GM19240 (cell line): ENCODE results near the gene ATP2C2.
"Not testable (repeated sequence)": the region's sequence is repeated elsewhere in the genome, so short reads cannot be mapped to it uniquely, and the experiment has no call there.

Experiments
- DNase-seq: peaks from one replicate; pipeline ENCODE4 v3.0.0; 2011; ENCODE audit warnings: low spot score; ENCODE audit not compliant: insufficient read length

Gene ATP2C2

DNA sequence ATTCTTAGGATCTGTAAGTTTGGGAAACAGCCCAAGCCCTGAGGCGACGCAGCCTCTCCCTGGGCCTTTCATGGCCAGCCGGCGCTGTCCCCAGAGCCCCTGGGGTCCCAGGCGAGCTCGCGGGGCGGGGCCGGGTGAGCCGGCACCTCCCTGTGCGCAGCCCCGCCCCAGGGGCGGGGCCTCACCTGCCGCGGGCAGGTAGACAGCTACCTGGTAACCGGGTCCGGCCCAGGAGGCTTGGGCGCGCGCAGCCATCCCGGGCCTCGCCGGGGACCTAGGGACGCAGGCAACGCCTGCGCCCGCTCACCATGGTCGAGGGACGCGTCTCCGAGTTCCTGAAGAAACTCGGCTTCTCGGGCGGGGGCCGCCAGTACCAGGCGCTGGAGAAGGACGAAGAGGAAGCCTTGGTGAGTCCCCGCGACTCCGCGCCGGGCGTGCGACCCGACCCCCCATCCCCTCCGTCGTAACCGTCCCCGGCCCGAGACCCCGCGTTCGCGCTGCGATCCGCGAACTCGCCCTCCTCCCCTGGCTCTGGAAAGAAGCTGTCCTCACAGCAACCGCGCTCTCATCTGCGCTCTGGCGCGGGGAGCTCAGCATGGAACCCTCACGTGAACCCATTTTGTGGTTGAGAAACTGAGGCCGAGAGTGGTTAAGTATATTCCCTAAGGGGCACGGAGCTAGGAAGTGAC, at the start of gene ATP2C2:
ATP2C2 (plus strand) TSS at position 231 of the 689 bp plus-strand sequence; CDS start at position 309, 78 bp downstream.
- DNase-seq = no peak

DNA sequence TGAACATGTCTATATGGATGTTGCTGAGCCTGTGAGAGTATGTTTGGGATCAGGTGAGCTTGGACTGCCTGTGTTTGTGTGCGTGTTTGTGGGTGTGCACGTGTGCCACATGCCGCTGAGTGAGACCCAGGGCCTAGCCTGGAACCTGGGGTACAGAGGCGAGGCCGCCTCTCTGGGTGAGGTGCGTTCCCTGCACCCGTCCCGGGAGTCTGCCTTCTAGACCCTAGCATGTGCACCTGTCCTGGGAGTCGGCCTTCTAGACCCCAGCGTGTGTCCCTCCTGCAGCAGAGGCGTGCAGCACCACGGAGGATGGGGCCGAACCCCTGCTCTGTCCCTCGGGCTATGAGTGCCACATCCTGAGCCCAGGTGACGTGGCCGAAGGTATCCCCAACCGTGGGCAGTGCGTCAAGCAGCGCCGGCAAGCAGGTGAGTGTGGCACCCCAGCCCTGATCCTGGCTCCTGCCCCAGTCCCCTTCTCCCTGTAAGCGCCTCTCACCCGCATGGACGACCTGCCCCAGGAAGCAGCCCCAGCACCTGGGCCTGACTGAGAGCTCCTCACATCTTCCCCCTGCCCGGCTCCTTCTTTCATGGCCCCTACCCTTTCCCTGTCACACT, 49.1 kb upstream of the ATP2C2 start:
- DNase-seq = no peak

DNA sequence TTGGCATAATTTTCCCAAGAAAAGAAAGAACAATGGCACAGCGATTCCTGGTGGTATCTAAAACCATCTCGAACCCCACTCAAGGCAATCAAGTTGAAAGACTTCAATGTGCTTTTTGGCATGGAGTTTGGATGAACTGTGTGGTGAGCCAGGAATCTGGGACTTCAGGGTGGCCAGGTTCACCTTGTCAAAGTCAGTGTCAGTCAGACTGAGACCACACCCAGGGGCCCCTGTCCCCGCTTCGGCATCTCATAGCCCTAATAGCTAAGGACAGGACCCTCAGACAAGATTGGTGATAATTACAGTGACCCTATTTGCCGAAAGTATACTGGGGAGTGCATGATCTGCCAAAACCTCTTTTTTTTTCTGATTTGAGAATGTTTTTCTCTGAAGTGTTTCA, 47.8 kb upstream of the ATP2C2 start:
- DNase-seq = no peak

- no peak for DNase-seq
Observed at GRCh38 chr16:84321932-84322331, 46.4 kb upstream of the ATP2C2 start.

- no peak for DNase-seq
Observed at GRCh38 chr16:84322749-84323148, 45.6 kb upstream of the ATP2C2 start.

DNA sequence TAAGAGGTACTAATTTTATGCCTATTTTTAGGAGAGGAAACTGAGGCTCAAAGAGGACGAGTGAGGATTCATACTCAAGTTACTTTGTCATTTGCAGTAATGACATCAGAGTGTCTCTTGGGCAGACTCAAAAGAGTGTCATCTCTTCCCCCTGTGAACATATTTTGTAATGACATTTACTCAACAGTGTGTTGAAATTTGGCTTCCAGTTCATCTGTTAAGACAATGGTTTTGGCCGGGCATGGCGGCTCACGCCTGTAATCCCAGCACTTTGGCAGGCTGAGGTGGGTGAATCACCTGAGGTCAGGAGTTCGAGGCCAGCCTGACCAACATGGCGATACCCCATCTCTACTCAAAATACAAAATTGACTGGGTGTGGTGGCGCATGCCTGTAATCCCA, 44.7 kb upstream of the ATP2C2 start:
- no peak for DNase-seq

GRCh38 chr16:84324434-84325262, 43.7 kb upstream of the ATP2C2 start:
- DNase-seq = no peak

DNA sequence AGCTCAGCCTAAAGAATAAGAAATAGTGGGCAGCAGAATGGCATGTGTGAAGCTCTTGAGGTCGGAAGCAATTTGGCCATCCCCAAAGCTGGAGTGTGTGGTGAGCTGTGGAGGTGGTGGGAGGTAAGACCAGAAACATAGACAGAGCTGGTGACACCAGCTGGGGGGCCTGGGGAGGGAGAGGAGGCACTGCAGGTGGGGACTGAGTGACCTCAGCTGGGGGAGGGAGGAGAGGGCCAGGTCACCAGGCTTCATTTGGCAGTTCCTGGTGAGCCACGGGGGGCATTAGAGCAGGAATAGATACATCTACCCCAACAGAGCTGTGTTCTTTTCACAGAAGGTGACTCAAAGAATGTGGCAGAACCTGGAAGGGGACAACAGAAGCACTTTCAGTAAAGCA, 41.8 kb upstream of the ATP2C2 start:
- DNase-seq = no peak

DNA sequence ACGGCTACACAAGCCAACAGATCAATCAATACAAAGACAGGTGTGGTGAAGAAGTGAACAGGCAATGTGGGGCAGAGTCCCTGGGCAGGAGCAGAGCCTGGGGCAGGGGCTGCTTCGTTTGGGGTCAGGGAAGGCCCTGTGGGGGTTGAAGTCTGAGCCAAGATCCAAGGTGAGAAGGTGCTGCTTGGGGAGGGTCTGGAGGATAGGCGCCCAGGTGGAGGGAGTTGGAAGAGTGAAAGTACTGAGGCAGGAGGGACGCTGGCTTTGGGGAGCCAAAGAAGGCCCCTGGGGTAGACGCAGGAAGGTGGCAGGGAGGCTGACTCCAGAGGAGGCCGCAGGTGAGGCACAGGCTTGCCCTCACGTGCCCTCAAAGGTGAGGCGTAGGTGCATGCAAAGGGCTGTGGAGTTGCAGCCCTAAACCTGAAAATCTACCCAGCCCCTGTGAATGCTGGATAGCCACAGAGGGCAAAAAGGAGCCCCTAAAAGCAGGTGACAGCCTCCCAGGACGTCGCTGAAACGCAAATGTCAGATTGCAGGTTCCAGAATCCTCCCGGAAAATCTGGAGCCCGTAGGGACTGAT, 40.3 kb upstream of the ATP2C2 start:
- no peak for DNase-seq

DNA sequence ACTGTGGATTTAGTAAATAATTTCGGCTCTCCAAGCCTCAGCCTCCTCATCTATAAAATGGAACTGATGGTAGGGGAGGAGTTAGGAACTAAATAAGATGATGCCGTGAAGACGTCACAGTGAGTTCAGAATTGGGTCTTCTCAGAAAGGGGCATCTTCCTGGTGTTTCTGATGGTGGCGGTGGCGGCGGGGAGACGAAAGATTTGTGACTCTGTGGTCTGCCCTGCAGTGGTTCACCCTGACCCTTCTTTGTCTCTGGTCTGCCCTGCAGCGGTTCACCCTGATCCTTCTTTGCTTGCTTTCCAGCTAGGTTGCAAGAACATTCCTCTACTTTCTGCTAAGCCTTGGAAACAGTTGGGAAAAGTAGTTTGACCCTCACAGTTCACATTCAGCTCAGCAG, 39.3 kb upstream of the ATP2C2 start:
- DNase-seq = no peak

DNA sequence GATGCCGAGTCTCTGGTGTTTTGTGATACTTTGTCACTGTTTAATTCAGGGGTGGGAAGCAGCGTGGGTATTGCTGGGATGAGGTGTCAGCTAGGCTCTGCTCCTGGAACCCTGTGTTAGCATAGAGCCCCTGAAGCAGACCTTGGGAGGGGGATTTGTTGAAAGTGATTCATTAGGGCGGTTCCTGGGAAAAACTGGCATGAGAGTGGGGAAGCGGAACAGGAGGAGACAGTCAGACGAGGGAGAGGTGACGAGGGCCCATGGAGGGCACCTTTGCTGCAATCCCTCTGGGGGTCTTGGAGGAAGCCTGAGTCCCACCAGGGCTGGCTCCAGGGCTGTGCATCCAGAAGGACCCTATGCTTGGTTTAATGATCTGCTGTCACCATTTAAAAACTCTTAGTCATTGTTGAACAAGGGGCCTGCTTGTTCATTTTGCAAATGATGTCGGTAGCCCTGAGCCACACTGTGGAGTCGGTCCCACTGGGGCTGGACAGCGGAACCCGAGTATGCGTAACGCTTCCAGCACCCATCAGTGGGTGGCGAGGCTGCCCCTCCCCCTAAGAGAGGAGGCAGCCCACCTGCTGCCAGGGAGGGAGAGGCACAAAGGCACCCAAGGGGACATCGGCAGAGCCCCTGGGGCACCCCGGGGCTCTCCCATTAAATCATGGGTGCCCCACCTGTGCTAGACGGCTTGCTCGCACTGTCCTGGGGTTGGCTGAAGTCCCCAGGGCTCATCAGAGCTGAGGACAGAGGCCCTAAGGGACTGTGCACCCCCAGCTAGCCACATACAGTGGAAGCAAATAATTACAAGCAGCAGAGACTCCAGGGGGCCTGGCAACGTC, 38.3 kb upstream of the ATP2C2 start:
- DNase-seq = no peak

- DNase-seq = no peak
Observed at GRCh38 chr16:84330685-84331050, 37.7 kb upstream of the ATP2C2 start.

GRCh38 chr16:84331998-84332780, 36.1 kb upstream of the ATP2C2 start:
- no peak for DNase-seq

DNA sequence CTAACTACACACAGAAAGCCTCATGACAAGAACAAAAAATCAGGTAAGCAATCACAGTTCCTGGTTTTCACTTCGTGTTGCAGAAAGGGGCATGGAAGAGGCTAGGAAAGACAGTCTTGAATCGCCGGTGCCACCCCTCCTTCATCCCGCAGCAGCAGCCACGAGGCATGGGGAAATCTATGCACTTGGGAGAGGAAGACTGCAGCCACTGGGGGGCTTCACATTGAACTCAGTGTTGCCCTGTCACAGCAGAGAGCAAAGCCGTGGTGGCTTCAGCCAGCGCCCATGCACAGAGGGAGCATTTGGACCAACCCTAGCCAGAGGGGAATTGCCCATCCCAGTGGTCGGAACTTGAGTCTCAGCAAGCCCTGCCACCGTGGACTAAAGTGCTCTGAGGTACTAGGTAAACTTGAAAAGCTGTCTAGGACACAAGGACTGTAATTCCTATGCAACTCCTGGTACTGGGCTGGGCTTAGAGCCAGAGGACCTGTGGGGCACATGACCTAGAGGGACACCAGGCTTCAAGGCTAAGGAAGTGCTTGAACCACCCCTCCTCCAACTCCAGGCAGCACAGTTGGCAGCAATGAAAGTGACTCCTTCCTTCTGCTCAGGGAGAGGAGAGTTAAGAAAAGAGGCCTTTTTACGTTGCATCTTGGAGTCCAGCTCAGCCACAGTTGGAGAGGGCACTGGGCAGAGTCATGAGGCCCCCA, 35.2 kb upstream of the ATP2C2 start:
- no peak for DNase-seq

DNA sequence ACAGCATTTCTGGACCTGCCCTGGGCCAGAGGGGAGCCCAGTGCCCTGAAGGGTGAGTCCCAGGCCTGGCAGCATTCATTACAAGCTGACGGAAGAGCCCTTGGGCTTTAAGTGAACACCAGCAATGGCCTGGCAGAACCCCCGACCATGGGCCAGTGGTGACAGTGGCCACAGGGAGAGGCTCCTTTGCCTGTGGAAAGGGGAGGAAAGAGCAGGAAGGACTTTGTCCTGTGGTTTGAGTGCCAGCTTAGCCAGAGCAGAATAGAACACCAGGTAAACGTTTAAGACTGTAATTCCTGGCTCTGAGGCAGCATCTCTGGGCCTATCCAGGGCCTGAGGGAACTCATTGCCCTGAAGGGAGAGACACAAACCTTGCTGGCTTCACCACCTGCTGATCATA, 34.3 kb upstream of the ATP2C2 start:
- DNase-seq = no peak

DNA sequence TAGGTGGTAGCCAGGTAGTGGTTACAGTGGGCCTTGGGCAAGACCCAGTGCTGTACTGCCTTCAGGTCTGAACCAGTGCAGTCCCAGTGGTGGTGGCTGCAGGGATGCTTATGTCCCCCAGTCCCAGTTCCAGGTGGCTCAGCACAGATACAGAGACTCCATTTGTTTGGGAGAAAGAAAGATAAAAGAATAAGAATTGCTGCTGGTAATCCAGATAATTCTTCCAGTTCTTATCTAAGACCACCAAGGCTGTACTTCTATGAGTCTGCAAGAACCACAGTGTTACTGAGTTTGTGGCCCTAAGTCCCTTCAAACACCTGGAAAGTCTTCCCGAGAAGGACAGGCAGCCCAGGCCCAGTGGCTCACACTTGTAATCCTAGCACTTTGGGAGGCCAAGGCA, 33.9 kb upstream of the ATP2C2 start:
- DNase-seq = no peak

- not testable (repeated sequence) for DNase-seq
Observed at GRCh38 chr16:84337236-84337635, 31.1 kb upstream of the ATP2C2 start.

- DNase-seq = no peak
Observed at GRCh38 chr16:84339311-84339710, 29.0 kb upstream of the ATP2C2 start.

- DNase-seq = no peak
Observed at GRCh38 chr16:84339766-84340165, 28.6 kb upstream of the ATP2C2 start.
